ENCODE measurements around the gene CARMIL1.

- TF ChIP-seq ELF4 (IDR thresholded peaks at IDR 0.05) (no peak), TARDBP (IDR thresholded peaks at IDR 0.05) (no peak), FOXK2 (IDR thresholded peaks at IDR 0.05) (no peak), SUZ12 (IDR thresholded peaks at IDR 0.05) (no peak)
Measured at GRCh38 chr6:25363427-25363826, 84.3 kb downstream of the CARMIL1 start.

All from HEK293T (cell line).